ENCODE measurements around the gene GALK2.
"Not testable (repeated sequence)": the region's sequence is repeated elsewhere in the genome, so short reads cannot be mapped to it uniquely, and the experiment has no call there.

DNA sequence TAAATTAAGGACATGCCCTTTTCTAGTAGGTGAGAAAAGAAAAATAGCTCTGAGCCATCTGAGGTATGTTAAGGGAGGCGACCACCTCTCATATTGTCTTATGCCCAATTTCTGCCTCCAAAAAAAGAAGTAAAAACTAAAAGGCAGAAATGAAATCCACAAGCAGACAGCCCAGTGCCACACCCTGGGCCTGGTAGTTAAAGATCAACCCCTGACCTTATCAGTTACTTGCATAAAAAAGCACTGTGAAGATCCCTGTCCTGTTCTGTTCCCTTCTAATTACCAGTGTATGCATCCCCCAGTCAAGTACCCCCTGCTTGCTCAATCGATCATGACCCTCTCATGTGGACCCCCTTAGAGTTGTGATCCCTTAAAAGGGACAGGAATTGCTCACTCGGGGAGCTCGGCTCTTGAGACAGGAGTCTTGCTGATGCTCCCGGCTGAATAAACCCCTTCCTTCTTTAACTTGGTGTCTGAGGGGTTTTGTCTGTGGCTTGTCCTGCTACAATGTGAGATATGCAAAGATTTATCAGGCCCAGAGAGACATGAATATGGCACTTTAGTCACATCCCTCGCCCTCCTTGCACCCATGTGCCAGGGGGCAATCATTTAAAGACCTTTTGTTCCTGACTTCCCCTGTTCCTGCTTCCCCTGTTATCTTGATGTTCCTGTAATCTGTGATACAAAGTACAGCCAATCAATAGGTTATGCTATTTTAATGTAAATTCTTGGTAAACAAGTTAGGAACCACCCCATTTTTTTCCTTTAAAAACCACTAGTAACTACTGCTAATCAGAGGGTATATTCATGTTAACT lies 5.7 kb downstream of the GALK2 start:
- TF ChIP-seq, protein P1, sequence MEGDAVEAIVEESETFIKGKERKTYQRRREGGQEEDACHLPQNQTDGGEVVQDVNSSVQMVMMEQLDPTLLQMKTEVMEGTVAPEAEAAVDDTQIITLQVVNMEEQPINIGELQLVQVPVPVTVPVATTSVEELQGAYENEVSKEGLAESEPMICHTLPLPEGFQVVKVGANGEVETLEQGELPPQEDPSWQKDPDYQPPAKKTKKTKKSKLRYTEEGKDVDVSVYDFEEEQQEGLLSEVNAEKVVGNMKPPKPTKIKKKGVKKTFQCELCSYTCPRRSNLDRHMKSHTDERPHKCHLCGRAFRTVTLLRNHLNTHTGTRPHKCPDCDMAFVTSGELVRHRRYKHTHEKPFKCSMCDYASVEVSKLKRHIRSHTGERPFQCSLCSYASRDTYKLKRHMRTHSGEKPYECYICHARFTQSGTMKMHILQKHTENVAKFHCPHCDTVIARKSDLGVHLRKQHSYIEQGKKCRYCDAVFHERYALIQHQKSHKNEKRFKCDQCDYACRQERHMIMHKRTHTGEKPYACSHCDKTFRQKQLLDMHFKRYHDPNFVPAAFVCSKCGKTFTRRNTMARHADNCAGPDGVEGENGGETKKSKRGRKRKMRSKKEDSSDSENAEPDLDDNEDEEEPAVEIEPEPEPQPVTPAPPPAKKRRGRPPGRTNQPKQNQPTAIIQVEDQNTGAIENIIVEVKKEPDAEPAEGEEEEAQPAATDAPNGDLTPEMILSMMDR (conservative IDR thresholded peaks at IDR 0.05; ENCODE audit: low read depth, low read length), result not testable (repeated sequence)
- TF ChIP-seq EZH2 (IDR thresholded peaks at IDR 0.05; ENCODE audit: borderline replicate concordance, low read depth, low read length, poor library complexity, severe bottlenecking), result not testable (repeated sequence)
